Ovary (tissue), 3 donors: Measurements from ENCODE around the gene ZMYND10.

Source experiments
- EP300 ChIP-seq: sonication (generic); formaldehyde crosslinking; IDR thresholded peaks from one replicate; pipeline ENCODE4 v1.6.1; 2017; ENCODE audit warnings: antibody characterized with exemption
- TF ChIP-seq, protein P1 (sequence below), 3 donors: fragments of 450-650 bp in 2 of 3; fragments of 200-600 bp in 1 of 3; IDR thresholded peaks; one replicate each; pipeline versions ENCODE4 v1.5.1 to v1.8.0; 2016 to 2022; ENCODE audit warnings: antibody characterized with exemption in 3 of 3, mild to moderate bottlenecking in 1 of 3
- donor health status: DM: no; HTN: no; CAD: no.

DNA sequence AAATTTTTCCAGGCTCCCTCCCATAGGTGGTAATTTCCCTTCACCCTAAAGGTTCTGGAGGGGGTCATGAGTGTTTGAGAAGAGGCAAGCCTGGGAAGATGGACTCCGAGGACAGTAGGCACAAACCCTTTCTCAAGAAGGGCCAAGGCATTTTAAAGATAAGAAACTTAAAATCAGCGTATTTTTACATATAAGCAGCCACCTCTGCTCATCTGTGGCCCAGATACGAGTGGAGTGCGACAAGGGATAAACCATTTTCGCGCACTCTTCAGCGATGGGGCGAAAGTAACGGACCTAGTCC, 5.4 kb downstream of the ZMYND10 start:
- TF ChIP-seq, protein P1, sequence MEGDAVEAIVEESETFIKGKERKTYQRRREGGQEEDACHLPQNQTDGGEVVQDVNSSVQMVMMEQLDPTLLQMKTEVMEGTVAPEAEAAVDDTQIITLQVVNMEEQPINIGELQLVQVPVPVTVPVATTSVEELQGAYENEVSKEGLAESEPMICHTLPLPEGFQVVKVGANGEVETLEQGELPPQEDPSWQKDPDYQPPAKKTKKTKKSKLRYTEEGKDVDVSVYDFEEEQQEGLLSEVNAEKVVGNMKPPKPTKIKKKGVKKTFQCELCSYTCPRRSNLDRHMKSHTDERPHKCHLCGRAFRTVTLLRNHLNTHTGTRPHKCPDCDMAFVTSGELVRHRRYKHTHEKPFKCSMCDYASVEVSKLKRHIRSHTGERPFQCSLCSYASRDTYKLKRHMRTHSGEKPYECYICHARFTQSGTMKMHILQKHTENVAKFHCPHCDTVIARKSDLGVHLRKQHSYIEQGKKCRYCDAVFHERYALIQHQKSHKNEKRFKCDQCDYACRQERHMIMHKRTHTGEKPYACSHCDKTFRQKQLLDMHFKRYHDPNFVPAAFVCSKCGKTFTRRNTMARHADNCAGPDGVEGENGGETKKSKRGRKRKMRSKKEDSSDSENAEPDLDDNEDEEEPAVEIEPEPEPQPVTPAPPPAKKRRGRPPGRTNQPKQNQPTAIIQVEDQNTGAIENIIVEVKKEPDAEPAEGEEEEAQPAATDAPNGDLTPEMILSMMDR (IDR thresholded peaks at IDR 0.05) = no peak
- TF ChIP-seq EP300 = no peak
